HG03460 (cell line): ENCODE data around the gene PRDM16.

Experiments used
- ATAC-seq: cut with Tn5 transposase; IDR thresholded peaks from one replicate; pipeline ENCODE4 v1.9.1; 2021; ENCODE audit not compliant: unreplicated experiment

The PRDM16 gene

DNA sequence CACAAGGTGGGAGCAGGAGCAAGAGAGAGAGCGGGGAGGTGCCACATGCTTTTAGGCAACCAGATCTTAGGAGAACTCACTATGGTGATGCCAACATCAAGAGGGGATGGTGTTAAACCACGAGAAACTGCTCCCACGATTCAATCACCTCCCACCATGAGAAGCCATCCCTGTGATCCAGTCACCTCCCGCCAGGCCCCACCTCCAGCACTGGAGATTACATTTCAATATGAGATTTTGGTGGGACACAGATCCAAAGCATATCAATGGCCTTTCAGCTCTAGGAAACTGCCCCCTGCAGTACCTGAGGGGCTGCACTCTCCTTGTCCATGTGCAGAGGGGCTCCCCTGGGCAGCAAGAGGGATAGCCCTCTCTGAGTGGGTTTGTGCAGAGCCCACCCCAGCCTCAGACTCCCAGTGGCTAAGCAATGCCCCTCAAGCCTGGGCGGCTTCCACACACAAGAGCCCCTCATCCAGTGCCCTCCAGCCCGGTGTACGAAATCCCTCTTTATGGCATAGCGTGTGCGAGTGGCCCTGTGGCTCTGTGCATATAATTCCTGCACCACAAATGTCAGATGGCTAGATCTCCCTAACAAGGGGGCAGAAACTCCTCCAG, 15.5 kb upstream of the PRDM16 start:
- ATAC-seq = no peak

DNA sequence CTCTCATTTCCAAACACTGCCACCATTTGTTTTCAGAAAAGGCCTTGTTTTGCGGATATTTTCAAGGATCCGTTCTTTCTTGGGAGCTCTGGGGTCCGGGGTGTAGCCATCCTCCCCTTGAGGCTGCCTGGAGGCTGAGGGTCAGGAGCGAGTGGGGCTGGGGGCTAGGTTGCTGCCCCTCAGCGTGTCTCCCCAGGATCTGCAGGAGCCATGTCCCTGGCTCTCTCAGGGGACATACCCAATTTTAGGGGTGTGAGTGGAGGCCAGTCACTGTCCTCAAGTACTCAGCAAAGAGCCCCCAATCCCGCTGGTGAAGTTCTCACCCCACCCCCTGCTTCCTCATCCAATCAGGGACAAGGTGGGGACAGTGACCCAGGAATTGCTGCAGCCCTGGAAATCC, 15.0 kb upstream of the PRDM16 start:
- ATAC-seq = no peak

DNA sequence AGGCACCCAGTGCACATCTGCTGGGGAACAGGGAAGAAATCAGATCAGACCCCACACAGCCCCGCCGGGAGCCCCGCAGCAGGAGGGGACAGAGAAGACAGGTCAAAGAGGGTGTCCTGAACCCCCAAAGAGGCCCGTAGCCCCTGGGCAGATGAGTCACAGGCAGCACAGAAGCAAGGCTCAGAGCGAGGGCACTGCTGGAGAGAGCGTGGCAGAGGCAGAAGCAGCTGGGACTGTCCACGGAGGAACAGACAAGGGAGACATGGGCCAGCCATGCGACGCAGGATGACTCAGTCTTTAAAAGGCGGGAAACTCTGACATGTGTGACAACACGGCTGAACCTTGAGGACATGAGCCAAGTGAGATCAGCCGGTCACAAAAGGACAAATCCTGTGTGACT, 14.5 kb upstream of the PRDM16 start:
- no peak for ATAC-seq

DNA sequence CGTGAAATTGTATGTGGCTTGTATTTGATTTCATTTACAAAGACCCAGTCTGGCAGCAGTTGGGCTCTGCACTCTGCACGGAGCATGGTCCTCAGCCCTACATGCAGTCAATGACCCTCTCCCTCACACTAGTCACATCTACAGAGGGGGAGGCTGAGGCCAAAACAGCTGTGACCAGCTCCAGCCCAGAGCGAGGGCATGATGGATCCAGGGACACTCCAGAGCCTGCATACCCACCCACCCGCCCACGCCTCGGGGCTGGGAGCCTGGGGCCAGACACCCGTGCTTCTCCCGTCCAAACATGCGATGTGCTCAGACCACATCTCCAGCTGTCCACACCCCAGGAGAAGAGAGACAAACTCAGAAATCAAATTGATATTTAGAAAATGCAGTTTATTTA, 14.0 kb upstream of the PRDM16 start:
- no peak for ATAC-seq

DNA sequence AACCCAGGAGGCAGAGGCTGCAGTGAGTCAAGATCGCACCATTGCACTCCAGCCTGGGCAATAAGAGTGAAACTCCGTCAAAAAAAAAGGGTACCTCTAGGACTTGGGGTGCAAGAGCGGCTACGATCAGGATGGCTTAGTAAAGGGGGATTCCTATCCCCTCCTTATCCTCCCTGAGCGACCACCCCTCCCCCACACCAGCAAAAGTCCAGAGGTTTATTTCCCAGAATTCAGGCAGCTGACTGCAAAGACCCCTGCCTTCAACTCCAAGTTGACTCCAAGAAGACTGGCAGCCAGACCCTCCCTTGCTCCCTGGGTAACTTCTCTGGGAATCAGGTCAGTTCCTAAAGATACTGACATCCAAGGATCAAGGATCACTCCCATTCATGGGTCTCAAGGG, 12.4 kb upstream of the PRDM16 start:
- no peak for ATAC-seq

DNA sequence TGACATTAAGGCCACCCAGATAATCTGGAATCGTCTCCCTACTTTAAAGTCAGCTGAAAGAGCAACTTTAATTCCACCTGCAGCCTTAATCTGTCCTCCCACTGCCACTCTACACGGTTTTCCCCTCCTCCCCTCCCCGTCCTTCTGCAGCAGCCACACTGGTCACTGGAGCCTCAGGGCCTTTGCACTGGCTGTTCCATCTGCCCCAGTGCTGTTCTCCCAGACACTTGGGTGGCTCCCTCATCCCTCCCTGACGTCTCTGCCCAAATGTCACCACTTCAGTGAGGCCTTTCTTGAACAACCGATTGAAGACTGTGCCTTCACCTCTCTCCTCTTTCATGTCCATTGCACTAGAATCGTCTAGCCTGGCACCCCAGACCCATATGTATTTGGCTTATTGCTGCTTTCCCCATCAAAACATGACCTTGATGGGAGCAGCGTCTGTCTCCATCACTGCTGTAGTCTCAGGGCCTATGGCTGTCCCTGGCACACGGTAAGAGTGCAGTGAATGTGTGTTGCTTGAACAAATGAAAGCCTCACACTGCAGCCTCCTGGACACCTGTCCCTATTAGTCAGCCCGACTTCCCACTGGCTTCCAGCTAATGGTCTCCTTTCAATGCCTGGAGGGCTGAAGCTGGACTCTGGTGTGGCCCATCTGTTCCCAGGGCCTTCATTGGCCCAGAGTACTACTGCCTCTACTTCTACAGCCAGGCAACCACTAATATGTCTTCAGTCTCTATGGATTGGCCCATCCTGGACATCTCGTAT, 10.6 kb upstream of the PRDM16 start:
- no peak for ATAC-seq

DNA sequence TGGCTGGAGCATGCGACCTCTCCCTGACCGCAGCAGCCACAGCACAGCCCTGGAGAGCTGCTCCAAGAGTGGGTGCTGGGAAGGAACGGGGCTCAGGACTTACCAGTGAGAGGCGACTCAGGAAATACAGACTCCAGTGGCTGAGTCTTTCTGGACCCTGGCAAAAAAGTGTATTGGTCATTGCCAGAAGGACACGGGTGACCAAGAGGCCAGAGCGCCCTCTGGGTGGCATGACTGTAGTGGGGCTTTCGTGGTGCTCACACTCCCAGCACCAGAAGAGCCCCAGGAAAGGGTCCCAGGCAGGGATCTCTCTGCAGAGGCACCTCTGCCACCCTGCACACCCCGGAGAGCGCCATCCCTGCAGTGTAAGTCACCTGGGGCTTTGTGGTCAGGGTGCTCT, 8.9 kb upstream of the PRDM16 start:
- ATAC-seq = no peak

DNA sequence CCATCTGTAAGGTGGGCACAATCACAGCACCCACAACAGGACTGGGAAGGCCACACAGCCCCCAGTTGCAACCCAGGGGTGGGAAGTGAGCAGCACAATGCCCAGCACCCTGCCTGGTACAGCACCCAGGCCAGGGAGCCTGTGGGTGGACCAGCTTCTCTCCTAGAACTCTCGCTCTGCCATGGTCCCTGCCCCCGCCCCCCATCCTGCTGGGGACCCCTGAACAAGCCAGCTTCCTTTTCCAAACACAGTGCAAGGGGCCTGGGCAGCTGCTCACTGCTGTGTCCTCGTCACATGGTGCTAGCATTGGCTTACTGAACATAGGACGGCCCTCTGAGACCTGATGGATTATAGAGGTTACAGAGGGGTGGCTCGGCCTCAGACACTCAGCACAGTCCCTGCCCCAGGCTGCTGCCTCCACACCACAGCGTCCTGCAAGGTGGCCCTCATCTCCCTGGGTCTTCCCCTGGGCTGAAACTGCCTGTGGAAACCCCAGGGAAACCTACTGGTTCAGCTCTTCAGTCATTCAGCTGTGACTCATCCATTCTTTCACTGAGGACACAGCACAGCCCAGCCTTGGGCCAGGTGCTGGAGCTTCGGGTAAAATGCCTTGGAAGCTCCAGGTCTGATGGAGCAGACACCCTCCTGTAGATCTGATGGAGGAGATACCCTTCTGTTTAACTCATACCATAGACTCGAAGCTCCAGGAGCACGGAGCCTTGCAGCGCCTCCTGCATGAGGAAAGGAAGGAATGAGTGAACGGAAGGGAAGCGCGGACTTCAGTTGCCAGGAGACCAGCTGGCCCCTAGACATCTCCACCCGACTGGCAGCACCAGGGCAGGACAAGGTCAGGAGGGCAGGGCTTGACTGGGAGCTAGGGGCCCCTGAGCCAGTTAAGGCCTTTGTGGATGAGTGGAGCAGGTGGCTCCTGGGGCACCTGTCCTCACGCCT, 8.1 kb upstream of the PRDM16 start:
- no peak for ATAC-seq

DNA sequence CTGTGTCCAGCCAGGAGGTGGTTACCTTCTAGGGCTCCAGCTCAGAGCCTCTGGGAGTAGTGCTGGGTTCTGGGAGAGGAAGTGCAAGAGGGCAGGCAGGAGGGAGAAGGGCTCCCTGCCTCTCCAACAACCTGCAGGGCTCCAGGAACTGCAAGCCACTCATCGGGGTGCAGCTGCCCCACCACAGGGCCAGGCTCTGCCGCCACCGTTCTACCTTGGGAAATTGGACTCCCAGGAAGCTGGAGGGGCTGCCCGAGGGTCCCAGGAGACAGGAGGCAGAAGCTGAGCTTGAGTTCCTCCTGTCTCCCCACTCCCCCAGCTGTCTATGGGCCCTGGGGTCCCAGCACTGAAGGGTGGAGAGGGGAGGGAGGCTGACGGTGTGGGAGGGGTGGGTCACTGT, 7.4 kb upstream of the PRDM16 start:
- ATAC-seq = no peak

DNA sequence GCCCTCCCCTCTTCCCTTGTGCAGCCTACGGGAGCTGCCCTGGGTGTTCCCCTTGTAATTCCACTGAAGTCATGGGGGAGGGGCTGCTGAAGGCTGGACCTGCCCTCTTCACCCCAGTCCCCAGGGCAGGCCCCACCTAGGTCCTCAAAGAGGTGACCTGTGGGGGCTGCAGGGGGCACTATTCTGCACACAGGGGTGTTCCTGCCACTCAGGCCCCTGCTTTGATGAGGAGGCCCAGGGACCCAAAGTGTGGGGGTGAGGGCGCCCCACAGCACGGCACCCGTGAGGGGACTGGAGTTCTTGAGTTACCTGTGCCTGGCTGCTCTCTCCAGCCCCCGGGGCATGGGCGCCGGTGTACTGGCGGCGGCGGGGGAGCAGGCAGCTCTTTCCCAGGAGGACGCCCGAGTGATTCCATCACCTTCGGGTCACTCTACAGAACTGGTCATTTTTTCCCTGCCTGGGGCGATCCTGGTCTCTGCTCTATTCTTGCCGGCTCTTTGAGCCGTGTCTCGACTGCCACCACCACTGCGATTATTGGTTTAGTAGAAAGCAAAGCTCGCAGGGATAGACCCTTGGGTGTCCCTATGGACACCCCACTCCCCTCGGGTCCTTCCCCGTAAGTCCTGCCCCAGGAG, 6.9 kb upstream of the PRDM16 start:
- no peak for ATAC-seq

DNA sequence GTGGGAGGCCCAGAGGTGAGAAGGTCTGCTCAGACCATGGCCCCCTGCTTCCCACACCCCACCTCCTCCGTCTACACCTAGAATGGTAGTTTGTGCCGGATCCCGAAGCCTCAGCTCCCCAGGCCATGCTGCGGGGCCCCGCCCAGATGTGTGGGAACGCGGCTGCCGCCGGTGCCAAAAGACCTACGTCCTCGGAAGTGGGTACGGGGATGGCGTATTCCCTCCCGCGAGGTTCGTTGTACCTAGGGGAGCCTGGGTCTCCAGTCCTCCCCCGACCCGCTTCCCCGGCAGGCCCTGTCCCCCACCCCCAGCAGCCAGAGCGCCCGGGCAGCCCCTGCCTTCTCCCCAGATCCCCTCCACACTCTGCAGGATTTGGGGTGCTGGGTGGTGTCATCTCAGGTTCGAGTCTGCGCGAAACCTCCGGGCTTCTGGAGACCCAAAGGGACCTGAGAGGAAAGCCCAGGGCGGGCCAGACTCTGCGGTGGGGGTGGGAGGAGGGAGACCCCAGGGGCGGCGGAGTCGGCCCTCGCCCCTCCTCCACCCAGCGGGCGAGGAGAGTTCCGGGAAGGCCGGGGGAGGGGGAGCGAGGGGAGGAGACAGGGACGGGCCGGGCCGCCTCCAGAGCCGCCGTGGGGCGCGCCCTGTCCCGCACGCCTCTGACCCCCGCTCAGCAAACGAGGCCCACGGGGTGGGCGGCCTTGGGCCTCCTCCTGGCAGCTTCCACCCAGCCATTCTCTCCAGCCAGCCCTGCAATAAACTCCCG, 6.2 kb upstream of the PRDM16 start:
- ATAC-seq = no peak

DNA sequence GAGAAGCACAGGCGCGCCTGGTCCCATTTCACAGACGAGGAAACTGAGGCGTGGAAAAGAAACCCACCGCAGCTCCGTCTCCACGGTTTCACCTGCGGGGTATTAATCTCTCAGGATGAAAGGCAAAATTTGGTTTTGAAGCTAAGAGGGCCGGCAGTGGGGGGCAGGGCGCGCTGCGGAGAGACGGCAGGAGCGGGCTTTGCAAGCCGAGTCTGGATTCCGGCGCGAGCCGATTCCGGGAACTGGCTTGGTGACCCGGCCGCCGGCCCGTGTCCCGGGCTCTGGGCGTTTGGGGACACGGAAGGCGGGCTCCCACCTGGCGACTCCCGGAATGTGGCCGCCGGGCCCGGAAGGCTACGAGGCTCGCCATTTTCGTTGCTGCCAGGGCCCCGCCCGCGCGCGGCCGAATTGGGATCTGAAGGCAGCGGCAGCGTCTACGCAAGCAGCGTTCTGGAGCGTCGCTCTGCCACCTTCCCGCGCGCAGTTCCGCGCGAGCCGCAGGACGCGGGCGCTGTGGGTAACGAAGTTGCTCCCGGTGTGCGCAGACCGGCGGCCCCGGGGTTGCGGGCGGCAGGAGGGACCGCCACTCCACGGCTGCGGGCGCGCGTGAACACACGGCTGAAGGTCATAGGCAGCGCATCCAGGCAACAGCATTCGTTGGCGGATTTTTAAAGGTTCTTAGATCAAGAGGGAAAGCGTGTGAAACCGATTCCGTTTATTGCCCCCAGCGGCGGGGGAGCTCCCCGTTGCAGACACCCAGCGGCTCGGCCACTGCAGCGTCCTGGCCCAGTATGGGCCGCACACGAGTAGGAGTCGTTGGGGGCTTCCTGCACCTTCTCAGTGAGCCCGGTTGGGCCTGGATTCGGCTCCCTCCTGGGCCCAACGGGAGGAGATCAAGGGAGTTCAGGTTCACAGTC, 5.4 kb upstream of the PRDM16 start:
- ATAC-seq = no peak

DNA sequence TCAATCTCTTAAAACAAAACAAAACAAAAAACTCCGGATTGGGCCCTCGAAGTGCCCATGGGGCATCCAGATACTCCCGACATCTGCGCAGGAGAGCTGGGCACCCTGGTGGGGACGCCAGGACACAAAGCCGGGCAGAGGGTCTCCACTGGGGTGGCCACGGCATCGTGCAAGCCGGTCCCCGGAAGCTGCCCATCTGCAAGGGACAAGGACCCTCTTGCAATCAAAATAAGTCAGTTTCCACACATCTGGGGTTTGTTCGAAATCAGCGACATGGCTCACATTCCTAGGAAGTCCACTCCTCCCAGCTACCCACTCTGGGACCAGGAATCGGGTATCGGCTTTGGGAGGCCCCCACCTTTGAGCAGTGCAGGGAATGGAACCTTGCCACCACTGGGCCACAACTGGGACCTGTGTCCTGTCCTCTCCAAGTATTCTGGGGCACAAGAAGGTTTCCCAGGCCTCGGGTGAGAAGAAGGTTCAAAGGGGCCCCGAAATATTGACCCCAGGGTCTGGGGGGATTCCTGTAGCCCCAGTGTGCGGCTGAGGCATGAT, 4.6 kb upstream of the PRDM16 start:
- ATAC-seq = no peak

DNA sequence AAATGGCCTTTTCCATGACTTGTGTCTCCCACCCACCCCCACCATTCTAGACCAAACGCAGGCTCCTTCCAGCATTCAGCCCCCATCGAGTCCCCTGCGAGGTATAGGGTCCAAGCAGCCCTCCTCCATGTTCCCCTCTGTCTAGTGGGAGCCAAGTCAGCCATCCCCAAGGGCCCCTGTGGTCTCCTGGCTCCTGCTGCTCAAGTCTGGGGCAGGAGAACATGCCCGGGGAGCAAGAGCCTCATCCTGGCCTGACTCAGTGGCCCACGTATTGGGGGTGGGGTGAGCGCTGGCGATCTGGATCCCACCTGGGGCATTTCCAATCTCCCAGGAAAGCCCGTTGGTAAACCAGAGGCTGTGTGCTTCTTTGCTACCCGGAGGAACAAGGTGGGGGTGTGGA, 4.1 kb upstream of the PRDM16 start:
- ATAC-seq = no peak

DNA sequence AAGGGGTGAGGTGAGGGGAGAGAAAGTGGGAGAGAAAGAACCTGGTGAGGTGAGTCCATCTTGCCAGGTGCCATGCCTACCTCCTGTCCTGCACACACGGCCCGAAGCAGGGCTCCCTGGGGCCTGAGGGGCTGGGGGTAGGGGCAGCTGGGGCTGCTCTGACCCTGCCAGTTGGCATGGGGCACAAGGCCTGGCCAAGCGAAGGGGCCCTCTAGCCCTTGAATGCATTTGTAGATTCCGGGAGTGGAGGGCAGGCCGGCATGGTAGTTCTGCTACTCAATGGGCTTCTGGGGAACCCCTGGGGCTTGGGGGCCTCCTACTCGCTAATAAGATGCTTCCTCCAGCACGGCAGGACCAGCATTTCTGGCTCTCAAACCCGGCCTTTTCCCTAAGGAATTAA, 3.6 kb upstream of the PRDM16 start:
- no peak for ATAC-seq

DNA sequence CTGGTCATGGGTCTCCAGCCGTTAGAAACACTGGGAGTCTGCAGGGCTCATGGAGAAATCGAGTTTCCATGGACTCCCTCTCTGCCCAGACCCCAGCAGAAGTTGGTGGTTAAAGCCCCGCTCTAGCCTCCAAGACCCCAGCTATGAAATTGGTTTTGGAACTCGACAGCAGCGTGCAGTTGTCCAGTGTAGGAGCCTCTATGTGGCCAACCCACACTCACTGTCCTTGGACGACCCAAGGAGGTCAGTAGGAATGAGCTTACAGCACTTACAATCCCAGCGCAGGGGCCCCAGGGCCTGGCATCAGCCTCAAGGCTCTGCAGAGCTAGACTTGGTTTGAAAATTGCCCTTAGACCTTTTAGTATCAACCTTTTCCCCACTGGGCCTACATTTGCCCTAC, 3.2 kb upstream of the PRDM16 start:
- no peak for ATAC-seq

DNA sequence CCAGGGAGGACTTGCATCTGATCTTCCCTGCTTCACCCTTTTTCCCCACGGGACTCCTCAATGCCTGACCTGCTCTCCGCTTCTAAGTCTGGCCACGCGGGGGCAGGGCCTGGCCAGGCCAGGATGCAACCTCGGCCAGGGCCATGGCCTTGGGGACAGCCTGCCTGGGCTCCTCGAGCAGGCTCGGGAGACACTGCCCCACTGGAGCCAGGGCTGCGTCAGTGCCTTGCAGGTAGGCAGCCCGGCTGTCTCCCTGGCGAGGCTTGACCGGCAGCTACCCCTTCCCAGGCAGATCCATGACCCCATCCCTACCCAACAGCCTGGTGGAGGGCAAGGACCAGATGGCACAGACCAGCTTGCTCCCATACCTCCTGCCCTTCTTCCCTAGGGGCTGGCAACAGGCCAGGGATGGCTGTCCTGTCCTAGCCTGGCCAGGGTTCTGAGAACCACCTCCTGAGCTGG, 2.7 kb upstream of the PRDM16 start:
- ATAC-seq = no peak

DNA sequence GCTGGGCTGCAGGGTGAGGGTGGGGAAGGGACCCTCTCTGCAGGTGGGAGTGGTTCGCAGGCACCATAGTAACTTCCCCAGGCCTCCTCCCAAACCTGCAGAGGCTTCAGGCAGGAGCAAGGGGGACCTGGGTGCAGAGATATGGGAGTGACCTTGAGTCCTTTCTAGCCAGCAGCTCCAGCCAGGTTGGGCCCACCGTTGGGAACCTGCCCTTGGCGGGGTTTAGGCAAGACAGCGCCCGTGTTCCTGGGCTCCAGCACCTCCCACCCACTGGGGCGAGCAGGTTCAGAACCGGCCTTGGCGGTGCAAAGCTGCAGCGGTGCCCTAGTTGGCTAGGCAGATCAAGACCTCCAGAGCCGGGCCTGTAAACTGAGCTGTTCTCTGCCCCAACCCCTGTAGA, 2.2 kb upstream of the PRDM16 start:
- no peak for ATAC-seq

DNA sequence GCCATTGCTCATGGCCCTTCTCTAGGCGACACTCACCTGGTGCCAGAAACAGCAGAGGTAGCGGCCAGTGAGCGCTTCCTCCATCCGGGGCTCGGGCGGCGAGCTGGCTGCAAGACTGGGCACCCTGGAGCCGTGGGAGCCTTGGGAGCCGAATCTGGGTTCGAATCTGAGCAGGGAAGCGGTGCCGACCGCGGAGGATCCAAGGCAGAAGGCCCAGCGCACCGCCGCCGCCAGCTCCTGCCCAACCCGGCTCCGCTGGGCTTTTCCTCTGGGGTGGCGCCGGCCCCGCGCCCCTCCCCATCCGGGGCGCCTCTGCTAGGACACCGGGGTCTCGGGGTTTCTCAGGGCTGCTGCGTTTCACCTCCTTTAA, 1.7 kb upstream of the PRDM16 start:
- ATAC-seq = no peak
